Lower leg skin (tissue), 3 donors: ENCODE data around the gene ITGAD.

Experiments
- POLR2A ChIP-seq, 2 donors: fragments of 450-650 bp; IDR thresholded peaks; one replicate each; pipeline ENCODE4 v1.6.1; 2016 to 2017; ENCODE audit warnings: antibody characterized with exemption in 2 of 2, mild to moderate bottlenecking in 1 of 2, moderate library complexity in 1 of 2
- TF ChIP-seq, protein P1 (sequence below), 3 donors: fragments of 450-650 bp; IDR thresholded peaks; one replicate each; pipeline ENCODE4 v1.5.1; 2016; ENCODE audit warnings: antibody characterized with exemption in 3 of 3, mild to moderate bottlenecking in 3 of 3, moderate library complexity in 2 of 3

DNA sequence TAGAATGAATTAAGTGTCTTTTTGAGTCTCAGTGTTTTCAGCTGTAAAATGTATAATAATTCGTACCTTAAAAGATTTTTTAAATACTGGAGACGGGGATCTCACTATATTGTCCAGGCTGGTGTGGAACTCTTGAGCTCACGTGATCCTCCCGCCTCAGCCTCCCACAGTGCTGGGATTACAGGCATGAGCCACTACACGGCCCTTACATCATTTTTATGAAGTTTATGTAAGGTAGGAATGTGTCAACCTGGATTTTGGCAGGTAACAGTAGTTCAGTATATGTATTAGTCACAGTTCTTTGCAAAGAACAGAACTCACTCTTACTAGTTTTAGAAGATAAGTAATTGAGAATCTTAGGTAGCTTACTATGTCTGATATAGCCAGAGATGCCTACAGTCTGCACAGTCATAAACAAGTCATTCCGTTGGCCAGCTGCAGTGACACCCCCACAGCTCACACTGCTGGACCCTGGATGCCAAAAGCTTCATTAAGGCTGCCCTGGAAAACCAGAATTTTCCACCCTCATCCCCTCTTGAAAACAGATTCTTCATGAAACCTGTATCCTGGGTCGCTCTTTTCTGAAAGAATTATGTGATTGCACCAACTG is 35.6 kb downstream of the ITGAD start:
- TF ChIP-seq, protein P1, sequence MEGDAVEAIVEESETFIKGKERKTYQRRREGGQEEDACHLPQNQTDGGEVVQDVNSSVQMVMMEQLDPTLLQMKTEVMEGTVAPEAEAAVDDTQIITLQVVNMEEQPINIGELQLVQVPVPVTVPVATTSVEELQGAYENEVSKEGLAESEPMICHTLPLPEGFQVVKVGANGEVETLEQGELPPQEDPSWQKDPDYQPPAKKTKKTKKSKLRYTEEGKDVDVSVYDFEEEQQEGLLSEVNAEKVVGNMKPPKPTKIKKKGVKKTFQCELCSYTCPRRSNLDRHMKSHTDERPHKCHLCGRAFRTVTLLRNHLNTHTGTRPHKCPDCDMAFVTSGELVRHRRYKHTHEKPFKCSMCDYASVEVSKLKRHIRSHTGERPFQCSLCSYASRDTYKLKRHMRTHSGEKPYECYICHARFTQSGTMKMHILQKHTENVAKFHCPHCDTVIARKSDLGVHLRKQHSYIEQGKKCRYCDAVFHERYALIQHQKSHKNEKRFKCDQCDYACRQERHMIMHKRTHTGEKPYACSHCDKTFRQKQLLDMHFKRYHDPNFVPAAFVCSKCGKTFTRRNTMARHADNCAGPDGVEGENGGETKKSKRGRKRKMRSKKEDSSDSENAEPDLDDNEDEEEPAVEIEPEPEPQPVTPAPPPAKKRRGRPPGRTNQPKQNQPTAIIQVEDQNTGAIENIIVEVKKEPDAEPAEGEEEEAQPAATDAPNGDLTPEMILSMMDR (IDR thresholded peaks at IDR 0.05): no peak
- no peak for TF ChIP-seq POLR2A (IDR thresholded peaks at IDR 0.05)
